Measurements from ENCODE around the gene CTTNBP2. TPM values are rescaled to one million over a fixed set of nuclear protein-coding genes. Genes with fewer than 3 reads are reported as not detected.

The CTTNBP2 gene
- total and polyA plus RNA-seq, 12 donors = 1.2 to 6.7 (median 3.9) TPM

DNA sequence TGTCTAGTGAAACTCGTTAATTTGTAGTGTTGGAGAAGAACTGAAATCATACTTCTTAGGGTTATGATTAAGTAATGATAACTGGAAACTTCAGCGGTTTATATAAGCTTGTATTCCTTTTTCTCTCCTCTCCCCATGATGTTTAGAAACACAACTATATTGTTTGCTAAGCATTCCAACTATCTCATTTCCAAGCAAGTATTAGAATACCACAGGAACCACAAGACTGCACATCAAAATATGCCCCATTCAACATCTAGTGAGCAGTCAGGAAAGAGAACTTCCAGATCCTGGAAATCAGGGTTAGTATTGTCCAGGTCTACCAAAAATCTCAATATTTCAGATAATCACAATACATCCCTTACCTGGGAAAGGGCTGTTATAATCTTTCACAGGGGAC, 205.8 kb downstream of the CTTNBP2 start:
- no peak for DNase-seq
- no peaks in the 10 kb centered on the region for H3K27me3 ChIP-seq
- whole genome bisulfite sequencing, 4 donors = 57 to 71% (median 63%) methylated on average over 2 of the region's 2 CpGs
- TF ChIP-seq, protein P1, sequence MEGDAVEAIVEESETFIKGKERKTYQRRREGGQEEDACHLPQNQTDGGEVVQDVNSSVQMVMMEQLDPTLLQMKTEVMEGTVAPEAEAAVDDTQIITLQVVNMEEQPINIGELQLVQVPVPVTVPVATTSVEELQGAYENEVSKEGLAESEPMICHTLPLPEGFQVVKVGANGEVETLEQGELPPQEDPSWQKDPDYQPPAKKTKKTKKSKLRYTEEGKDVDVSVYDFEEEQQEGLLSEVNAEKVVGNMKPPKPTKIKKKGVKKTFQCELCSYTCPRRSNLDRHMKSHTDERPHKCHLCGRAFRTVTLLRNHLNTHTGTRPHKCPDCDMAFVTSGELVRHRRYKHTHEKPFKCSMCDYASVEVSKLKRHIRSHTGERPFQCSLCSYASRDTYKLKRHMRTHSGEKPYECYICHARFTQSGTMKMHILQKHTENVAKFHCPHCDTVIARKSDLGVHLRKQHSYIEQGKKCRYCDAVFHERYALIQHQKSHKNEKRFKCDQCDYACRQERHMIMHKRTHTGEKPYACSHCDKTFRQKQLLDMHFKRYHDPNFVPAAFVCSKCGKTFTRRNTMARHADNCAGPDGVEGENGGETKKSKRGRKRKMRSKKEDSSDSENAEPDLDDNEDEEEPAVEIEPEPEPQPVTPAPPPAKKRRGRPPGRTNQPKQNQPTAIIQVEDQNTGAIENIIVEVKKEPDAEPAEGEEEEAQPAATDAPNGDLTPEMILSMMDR (IDR thresholded peaks at IDR 0.05) = no peak
- no peak for TF ChIP-seq POLR2A (IDR thresholded peaks at IDR 0.05)
- no peak overlapping the region for H3K4me3 ChIP-seq
- intact Hi-C loops (cut with DNase I) = no loop called here
- no peak overlapping the region for H3K27ac ChIP-seq
- H3K9me3 ChIP-seq (replicated peaks in 1 of 3) = no peaks in the 10 kb centered on the region
- no peaks in the 10 kb centered on the region for H3K36me3 ChIP-seq (replicated peaks in 1 of 2)
- H3K4me1 ChIP-seq (replicated peaks in 1 of 2) = no peaks in the 10 kb centered on the region

DNA sequence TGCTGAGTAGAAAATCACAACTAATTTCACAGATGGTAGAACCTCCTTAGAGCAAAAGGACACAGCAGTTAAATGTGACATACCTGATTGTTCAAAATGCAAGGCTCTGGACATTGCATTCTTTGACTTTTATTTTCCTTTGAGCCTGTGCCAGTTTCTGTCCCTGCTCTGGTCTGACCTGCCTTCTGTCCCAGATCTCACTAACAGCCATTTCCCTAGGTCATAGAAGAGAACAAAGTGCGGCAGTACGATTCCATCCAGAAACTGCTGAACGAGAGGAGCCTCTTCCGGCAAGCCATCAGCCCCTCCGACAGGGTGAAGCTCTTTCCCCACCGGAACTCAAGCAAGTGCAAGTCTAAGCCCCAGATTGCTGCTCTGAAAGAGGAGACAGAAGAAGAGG, 206.6 kb downstream of the CTTNBP2 start:
- Histone ChIP-seq H3K27ac (no peak overlapping the region), H3K4me1 (replicated peaks in 1 of 2) (no peaks in the 10 kb centered on the region)

DNA sequence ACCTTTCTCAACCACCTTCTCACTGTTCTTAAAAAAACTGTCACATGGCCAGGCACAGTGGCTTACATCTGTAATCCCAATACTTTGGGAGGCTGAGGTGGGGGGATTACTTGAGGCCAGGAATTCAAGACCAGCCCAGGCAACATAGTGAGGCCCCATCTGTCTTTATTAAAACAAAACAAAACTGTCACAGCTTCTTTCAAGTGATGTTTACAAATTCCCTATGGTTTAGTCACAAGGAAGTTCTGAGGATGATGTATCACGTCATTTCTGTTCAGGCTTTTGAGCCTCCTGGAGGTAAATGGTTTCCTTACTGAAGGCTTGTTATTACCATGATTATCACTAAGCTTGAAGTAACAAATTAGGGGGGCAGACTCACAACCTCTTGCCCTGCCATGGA, 207.2 kb downstream of the CTTNBP2 start:
- intact Hi-C loops (cut with DNase I) = no loop called here
- DNase-seq = no peak
- Histone ChIP-seq H3K4me3 (no peak overlapping the region), H3K27me3 (no peaks in the 10 kb centered on the region), H3K36me3 (replicated peaks in 1 of 2) (no peaks in the 10 kb centered on the region), H3K27ac (no peak overlapping the region), H3K4me1 (replicated peaks in 1 of 2) (no peaks in the 10 kb centered on the region), H3K9me3 (replicated peaks in 1 of 3) (no peaks in the 10 kb centered on the region)
- WGBS, 4 donors = 43 to 75% (median 56%) methylated on average over 1 of the region's 1 CpG
- TF ChIP-seq, protein P1 (IDR thresholded peaks at IDR 0.05) = no peak
- TF ChIP-seq POLR2A (IDR thresholded peaks at IDR 0.05) = no peak

More for the DNA sequence above, 206.6 kb downstream of the CTTNBP2 start:
- no peak overlapping the region for H3K4me3 ChIP-seq
- H3K27me3 ChIP-seq = no peaks in the 10 kb centered on the region
- TF ChIP-seq, protein P1 (IDR thresholded peaks at IDR 0.05) = no peak
- TF ChIP-seq POLR2A (IDR thresholded peaks at IDR 0.05) = no peak
- intact Hi-C loops (cut with DNase I) = no loop called here
- H3K36me3 ChIP-seq (replicated peaks in 1 of 2) = no peaks in the 10 kb centered on the region
- DNase-seq = no peak
- H3K9me3 ChIP-seq (replicated peaks in 1 of 3) = no peaks in the 10 kb centered on the region
- 81 to 95% (median 86%) methylated on average over 6 of the region's 6 CpGs for WGBS, 4 donors

GRCh38 chr7:117665368-117665767, 207.9 kb downstream of the CTTNBP2 start:
- intact Hi-C loops (cut with DNase I) = no loop called here
- H3K36me3 ChIP-seq (replicated peaks in 1 of 2) = no peaks in the 10 kb centered on the region

More at GRCh38 chr7:117665368-117665767, 207.9 kb downstream of the CTTNBP2 start:
- no peak for DNase-seq
- H3K4me1 ChIP-seq (replicated peaks in 1 of 2) = no peaks in the 10 kb centered on the region
- H3K27ac ChIP-seq = no peak overlapping the region
- H3K27me3 ChIP-seq = no peaks in the 10 kb centered on the region
- TF ChIP-seq POLR2A (IDR thresholded peaks at IDR 0.05) = no peak
- TF ChIP-seq, protein P1 (IDR thresholded peaks at IDR 0.05) = no peak
- H3K9me3 ChIP-seq (replicated peaks in 1 of 3) = no peaks in the 10 kb centered on the region
- no peak overlapping the region for H3K4me3 ChIP-seq

Measured in adrenal gland (tissue), 12 donors.